Natural killer cell (primary cell): ENCODE measurements around the gene ARMH1. TPM values are rescaled to one million over a fixed set of nuclear protein-coding genes. Genes with fewer than 3 reads are reported as not detected.
A peak's percentile ranks its signal among the peaks of the same experiment; 100 is the strongest.
"Not testable (repeated sequence)": the region's sequence is repeated elsewhere in the genome, so short reads cannot be mapped to it uniquely, and the experiment has no call there.

Experiments used
- ATAC-seq, 3 donors: fragments of 150-1000 bp in 2 of 3; fragments of 200-7000 bp in 1 of 3; cut with Tn5 transposase; 1 replicate in 1 of 3; 2 replicates in 2 of 3; pipeline ENCODE4 v1.10.0; 2021; ENCODE audit warnings: mild to moderate bottlenecking in 2 of 3, moderate library complexity in 2 of 3
- DNase-seq, 2 donors: peaks; one replicate each; pipeline versions ENCODE4 v3.0.0 to v3.0.0-alpha.2; 2013 to 2021; ENCODE audit warnings: mixed read lengths in 1 of 2
- H3K27ac ChIP-seq: one replicate; pipeline ENCODE4 v1.5.1; 2013; ENCODE audit warnings: mild to moderate bottlenecking, low read length
- H3K27me3 ChIP-seq: one replicate; pipeline ENCODE4 v1.6.1; 2013; ENCODE audit warnings: low read length; ENCODE audit not compliant: control insufficient read depth, insufficient read depth
- H3K36me3 ChIP-seq: one replicate; pipeline ENCODE4 v1.6.1; 2013; ENCODE audit warnings: low read length; ENCODE audit not compliant: control insufficient read depth, insufficient read depth
- H3K4me1 ChIP-seq: one replicate; pipeline ENCODE4 v1.6.1; 2013; ENCODE audit warnings: low read length; ENCODE audit not compliant: control insufficient read depth, insufficient read depth
- H3K4me3 ChIP-seq: one replicate; pipeline ENCODE4 v1.5.1; 2013; ENCODE audit warnings: low read length
- H3K9me3 ChIP-seq: one replicate; pipeline ENCODE4 v1.6.1; 2013; ENCODE audit warnings: low read length; ENCODE audit not compliant: control insufficient read depth, insufficient read depth
- H3K27ac Mint-ChIP-seq, 2 donors: one replicate each; pipeline ENCODE4 v1.8.0; 2022; ENCODE audit warnings: mild to moderate bottlenecking in 2 of 2, mixed read lengths in 2 of 2, moderate library complexity in 1 of 2
- H3K27me3 Mint-ChIP-seq, 2 donors: one replicate each; pipeline ENCODE4 v1.8.0; 2022; ENCODE audit warnings: low read depth in 2 of 2, mixed read lengths in 2 of 2
- H3K36me3 Mint-ChIP-seq: one replicate; pipeline ENCODE4 v1.8.0; 2022; ENCODE audit warnings: mixed read lengths
- H3K4me1 Mint-ChIP-seq, 2 donors: one replicate each; pipeline ENCODE4 v1.8.0; 2022; ENCODE audit warnings: mixed read lengths in 2 of 2
- H3K4me3 Mint-ChIP-seq: one replicate; pipeline ENCODE4 v1.8.0; 2022; ENCODE audit warnings: mild to moderate bottlenecking, moderate library complexity, mixed read lengths
- H3K9me3 Mint-ChIP-seq, 2 donors: one replicate each; pipeline ENCODE4 v1.8.0; 2022; ENCODE audit warnings: mixed read lengths in 2 of 2
- CTCF ChIP-seq: fragments of 200-600 bp; IDR thresholded peaks from one replicate; pipeline ENCODE4 v1.8.0; 2022; ENCODE audit warnings: antibody characterized with exemption
- WGBS: methylation state at CpG from one replicate; pipeline ENCODE4 v1.1.7; 2013; ENCODE audit warnings: missing lambda C conversion rate; ENCODE audit not compliant: insufficient coverage; 5-methylcytosine and 5-hydroxymethylcytosine counted together
- intact Hi-C: fragments of 100-400 bp; cut with micrococcal nuclease; formaldehyde crosslinking; loops from one replicate; pipeline ENCODE4 v1.14.2; 2022
- total RNA-seq, 4 donors: library from RNA; stranded (reverse); fragments of 120-200 nt in 1 of 4; gene quantifications; one replicate each; pipeline versions ENCODE4 v1.2.3 to v1.2.4, GENCODE V29; 2013 to 2022

ARMH1 gene
- total RNA-seq, 3 donors from 2014 or later (not counting 1 experiment from before 2014, with no cell fraction given) = 1.5 to 25.5 (median 5.0) TPM

- no peak overlapping the region for H3K27ac Mint-ChIP-seq
- ATAC-seq (no peak), DNase-seq (no peak)
- H3K4me1 Mint-ChIP-seq = peaks cover 8 to 13% of the 10 kb centered on the region in 2 donors
- Histone ChIP-seq H3K4me1 (peaks cover 8% of the 10 kb centered on the region), H3K27me3 (no peaks in the 10 kb centered on the region), H3K27ac (no peak overlapping the region), H3K36me3 (no peaks in the 10 kb centered on the region), H3K9me3 (no peaks in the 10 kb centered on the region), H3K4me3 (no peak overlapping the region)
- intact Hi-C loops = no loop called here
- 93% methylated on average over 5 of the region's 5 CpGs for WGBS
- H3K27me3 Mint-ChIP-seq = no peaks in the 10 kb centered on the region
- TF ChIP-seq CTCF = no peak
- H3K9me3 Mint-ChIP-seq = no peaks in the 10 kb centered on the region
- H3K4me3 Mint-ChIP-seq = no peak overlapping the region
- H3K36me3 Mint-ChIP-seq = no peaks in the 10 kb centered on the region
Measured at GRCh38 chr1:44663417-44663816, 11.1 kb upstream of the ARMH1 start.

GRCh38 chr1:44664730-44665370 lies 9.7 kb upstream of the ARMH1 start:
- intact Hi-C loops = no loop called here
- H3K27me3 ChIP-seq = no peaks in the 10 kb centered on the region
- H3K9me3 Mint-ChIP-seq = no peaks in the 10 kb centered on the region
- no peak overlapping the region for H3K27ac Mint-ChIP-seq
- H3K4me3 ChIP-seq = no peak overlapping the region
- no peak for TF ChIP-seq CTCF
- H3K36me3 Mint-ChIP-seq = no peaks in the 10 kb centered on the region
- H3K4me1 ChIP-seq = peaks cover 8% of the 10 kb centered on the region
- H3K9me3 ChIP-seq = no peaks in the 10 kb centered on the region
- no peak overlapping the region for H3K4me3 Mint-ChIP-seq
- DNase-seq = peak in 1 of 2 donors; percentile 43
- no peaks in the 10 kb centered on the region for H3K27me3 Mint-ChIP-seq
- ATAC-seq = peak in 2 of 3 donors; percentile 53 to 75
- H3K36me3 ChIP-seq = no peaks in the 10 kb centered on the region
- H3K4me1 Mint-ChIP-seq = peaks cover 8 to 13% of the 10 kb centered on the region in 2 donors
- H3K27ac ChIP-seq = no peak overlapping the region
- WGBS = 38% methylated on average over 12 of the region's 12 CpGs

GRCh38 chr1:44666719-44667118 lies 7.8 kb upstream of the ARMH1 start:
- H3K4me1 ChIP-seq, H3K4me3 ChIP-seq, H3K4me3 Mint-ChIP-seq, H3K27me3 Mint-ChIP-seq, intact Hi-C loops, H3K9me3 ChIP-seq, DNase-seq, H3K27ac ChIP-seq, H3K27ac Mint-ChIP-seq, H3K9me3 Mint-ChIP-seq, H3K36me3 Mint-ChIP-seq, H3K27me3 ChIP-seq, ATAC-seq, H3K36me3 ChIP-seq: not testable (repeated sequence)
- 100% methylated on average over 1 of the region's 1 CpG for WGBS
- H3K4me1 Mint-ChIP-seq = peaks cover 8 to 13% of the 10 kb centered on the region in 2 donors

GRCh38 chr1:44670751-44671640 lies 3.5 kb upstream of the ARMH1 start:
- H3K4me3 ChIP-seq = no peak overlapping the region
- Mint-ChIP-seq H3K4me3 (peak overlapping the region; percentile 13), H3K27me3 (no peaks in the 10 kb centered on the region), H3K4me1 (peaks cover 28 to 29% of the 10 kb centered on the region in 2 donors), H3K27ac (no peak overlapping the region), H3K36me3 (no peaks in the 10 kb centered on the region), H3K9me3 (no peaks in the 10 kb centered on the region)
- H3K36me3 ChIP-seq = no peaks in the 10 kb centered on the region
- 95% methylated on average over 10 of the region's 10 CpGs for WGBS
- ATAC-seq (no peak), DNase-seq (no peak)
- no peaks in the 10 kb centered on the region for H3K27me3 ChIP-seq
- no peak for TF ChIP-seq CTCF
- no peaks in the 10 kb centered on the region for H3K9me3 ChIP-seq
- intact Hi-C loops = loop anchor here (5.0 kb wide), 1 partner anchor 39 kb away; no protein-coding TSS in a partner anchor
- H3K4me1 ChIP-seq = peaks cover 31% of the 10 kb centered on the region
- no peak overlapping the region for H3K27ac ChIP-seq
